HG03469 (cell line): ENCODE results near the gene WDR6.
"Not testable (repeated sequence)": the region's sequence is repeated elsewhere in the genome, so short reads cannot be mapped to it uniquely, and the experiment has no call there.

Source experiments
- ATAC-seq: cut with Tn5 transposase; IDR thresholded peaks from one replicate; pipeline ENCODE4 v1.9.1; 2021; ENCODE audit warnings: mild to moderate bottlenecking, moderate library complexity, moderate number of reproducible peaks; ENCODE audit not compliant: unreplicated experiment

The WDR6 gene

GRCh38 chr3:48991851-48992545 is 15.2 kb upstream of the WDR6 start:
- no peak for ATAC-seq

- ATAC-seq: no peak
Measured at GRCh38 chr3:48993834-48994233, 13.4 kb upstream of the WDR6 start.

GRCh38 chr3:48996640-48997039 is 10.6 kb upstream of the WDR6 start:
- no peak for ATAC-seq

- ATAC-seq: no peak
Measured at GRCh38 chr3:48997102-48997635, 10.0 kb upstream of the WDR6 start.

- ATAC-seq: no peak
Measured at GRCh38 chr3:48997714-48998637, 9.2 kb upstream of the WDR6 start.

- ATAC-seq: no peak
Measured at GRCh38 chr3:48999085-48999858, 7.9 kb upstream of the WDR6 start.

- no peak for ATAC-seq
Measured at GRCh38 chr3:49001155-49001554, 6.0 kb upstream of the WDR6 start.

GRCh38 chr3:49004352-49005302 is 2.6 kb upstream of the WDR6 start:
- no peak for ATAC-seq

GRCh38 chr3:49005303-49005680 is 1.9 kb upstream of the WDR6 start:
- no peak for ATAC-seq

GRCh38 chr3:49005998-49006397 is 1.2 kb upstream of the WDR6 start:
- no peak for ATAC-seq

- ATAC-seq: no peak
Measured at GRCh38 chr3:49006408-49007067, 653 bp upstream of the WDR6 start.

GRCh38 chr3:49007771-49008528 is 759 bp downstream of the WDR6 start:
- ATAC-seq: peak; percentile 23

- ATAC-seq: not testable (repeated sequence)
Measured at GRCh38 chr3:49008627-49009026, 1.4 kb downstream of the WDR6 start.

GRCh38 chr3:49009396-49009795 is 2.2 kb downstream of the WDR6 start:
- ATAC-seq: no peak

- no peak for ATAC-seq
Measured at GRCh38 chr3:49012441-49013017, 5.3 kb downstream of the WDR6 start.

GRCh38 chr3:49013113-49013737 is 6.0 kb downstream of the WDR6 start:
- no peak for ATAC-seq

GRCh38 chr3:49013738-49014660 is 6.8 kb downstream of the WDR6 start:
- ATAC-seq: no peak
